Retina (tissue), 1 donor: ENCODE measurements around the gene GAL.
A peak's percentile ranks its signal among the peaks of the same experiment; 100 is the strongest.

Source experiments
- DNase-seq: peaks from one replicate; pipeline ENCODE4 v3.0.0-alpha.2; 2016

GAL gene

GRCh38 chr11:68659158-68659921 lies 25.0 kb upstream of the GAL start:
- no peak for DNase-seq

DNA sequence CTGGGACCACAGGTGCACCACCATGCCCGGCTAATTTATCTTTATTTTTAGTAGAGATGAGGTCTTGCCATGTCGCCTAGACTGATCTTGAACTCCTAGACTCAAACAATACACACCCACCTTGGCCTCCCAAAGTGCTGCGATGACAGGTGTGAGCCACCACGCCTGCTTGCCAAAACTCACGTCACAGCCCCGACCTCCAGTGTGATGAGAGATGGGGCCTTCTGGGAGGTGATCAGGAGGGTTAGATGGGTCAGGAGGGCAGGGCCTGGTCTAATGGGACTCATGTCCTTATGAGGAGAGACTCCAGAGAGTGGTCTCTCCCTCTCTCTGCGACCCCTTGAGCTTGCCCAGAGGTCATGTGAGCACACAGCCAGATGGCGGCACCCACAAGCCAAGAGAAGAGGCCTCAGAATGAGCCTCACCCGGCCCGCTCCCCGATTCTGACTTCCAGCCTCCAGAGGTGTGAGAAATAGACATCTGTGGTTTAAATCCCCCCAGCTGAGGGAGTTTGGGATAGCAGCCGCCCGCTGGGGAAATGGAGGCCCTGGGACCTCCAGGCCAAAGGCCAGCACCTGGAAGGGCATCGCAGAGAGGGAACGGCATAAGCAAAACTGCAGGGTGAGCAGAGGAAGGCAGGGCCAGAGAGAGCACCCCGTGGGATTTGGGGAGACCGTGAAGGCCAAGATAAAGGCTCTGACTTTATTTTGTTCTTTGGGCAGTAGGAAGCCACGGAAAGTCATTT lies 24.1 kb upstream of the GAL start:
- no peak for DNase-seq

DNA sequence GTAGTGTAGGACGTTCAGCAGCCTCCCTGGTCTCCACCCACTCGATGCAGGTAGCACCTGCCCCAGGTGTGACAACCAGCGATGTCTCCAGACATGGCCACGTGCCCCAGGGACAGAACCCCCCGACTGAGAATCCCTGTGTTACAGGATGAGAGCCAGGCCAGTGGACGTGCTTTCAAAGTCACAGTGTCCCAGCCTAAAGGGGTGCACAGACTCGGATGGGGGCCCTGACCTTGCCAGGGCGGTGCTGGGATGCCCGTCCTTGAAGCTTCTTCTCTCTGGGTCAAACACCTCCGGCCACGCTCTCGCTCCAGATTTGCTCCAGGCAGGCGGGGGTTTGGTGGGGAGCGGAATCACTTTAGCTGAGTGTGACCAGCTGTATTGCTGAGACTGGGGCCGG lies 23.3 kb upstream of the GAL start:
- DNase-seq = no peak

GRCh38 chr11:68661697-68662603 lies 22.4 kb upstream of the GAL start:
- no peak for DNase-seq

DNA sequence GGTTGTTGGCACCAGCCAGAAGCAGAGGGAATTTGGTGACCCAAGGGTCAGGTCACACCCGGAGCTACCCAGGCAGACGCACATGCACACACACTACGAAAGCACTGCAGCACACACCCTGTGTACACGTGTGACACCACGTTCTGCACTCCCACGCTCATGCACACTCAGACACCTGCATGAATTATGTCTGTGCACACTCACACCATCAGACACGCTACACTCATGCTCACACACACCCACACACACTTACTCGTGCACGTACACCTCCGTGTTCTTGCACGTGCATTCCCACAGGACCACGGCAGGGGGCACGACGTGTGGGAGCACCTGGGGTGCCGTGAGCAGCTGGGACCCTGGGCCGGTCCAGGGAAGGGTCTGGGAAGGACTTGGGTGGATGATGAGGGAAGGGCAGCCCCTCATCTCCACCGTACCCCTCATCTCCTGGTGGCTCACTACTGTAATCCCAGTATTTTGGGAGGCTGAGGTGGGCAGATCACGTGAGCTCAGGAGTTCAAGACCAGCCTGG lies 20.8 kb upstream of the GAL start:
- DNase-seq = no peak

DNA sequence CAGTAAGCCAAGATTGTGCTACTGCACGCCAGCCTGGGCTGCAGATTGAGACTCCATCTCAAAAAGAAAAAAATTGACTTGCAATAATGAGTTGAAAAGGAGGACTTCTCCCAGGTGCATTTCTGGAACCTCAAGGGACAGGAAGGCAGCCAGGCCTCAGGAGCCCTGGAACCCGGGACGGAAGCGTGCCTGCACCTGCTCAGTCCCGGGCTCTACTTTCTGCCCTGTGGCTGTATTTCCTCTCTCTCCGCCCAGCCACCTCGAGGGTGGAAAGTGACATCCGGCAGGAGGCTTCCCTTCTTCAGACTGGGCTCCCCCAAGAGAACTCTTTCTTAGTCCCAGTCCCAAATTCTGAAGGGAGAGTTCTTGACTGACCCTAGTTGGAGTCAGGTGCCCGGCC lies 20.2 kb upstream of the GAL start:
- no peak for DNase-seq

DNA sequence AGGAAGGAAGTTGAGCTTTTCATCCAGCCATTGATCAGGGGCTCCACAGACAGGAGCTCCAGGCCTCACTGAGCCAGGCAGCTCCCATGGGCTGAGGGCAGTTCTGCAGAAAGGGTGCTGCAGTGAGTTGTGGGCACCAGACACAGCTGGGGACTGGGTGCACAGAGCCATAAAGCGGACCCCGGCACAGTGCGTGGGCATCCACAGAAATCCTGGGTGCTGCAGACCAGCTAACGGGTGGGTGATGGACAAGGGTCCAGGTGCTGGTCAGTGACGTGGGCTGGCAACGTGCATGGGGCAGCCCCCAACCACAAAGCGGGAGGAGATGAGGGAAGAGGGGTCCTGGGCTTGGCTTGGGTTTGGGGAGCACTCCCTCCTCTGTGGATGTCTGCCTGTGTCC lies 19.4 kb upstream of the GAL start:
- DNase-seq = no peak

DNA sequence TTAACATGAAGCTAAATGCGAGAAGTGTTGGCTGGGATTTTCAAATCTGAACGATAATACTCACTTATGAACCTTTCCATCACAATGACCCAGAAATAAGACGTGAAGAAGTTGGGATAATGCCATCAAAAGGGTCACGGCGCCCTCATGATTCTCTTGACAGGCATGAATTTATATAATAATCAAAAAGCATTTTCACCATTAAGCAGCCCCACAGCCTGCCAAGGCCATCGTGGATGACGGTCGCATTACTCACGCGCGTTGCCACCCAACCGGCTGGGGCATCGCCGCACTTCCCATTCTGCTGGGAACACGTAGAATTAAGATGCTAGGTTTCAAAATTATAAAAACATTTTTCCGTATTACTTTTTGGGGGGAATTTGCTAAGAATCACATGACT lies 18.9 kb upstream of the GAL start:
- DNase-seq = no peak

GRCh38 chr11:68666849-68667248 lies 17.5 kb upstream of the GAL start:
- DNase-seq = no peak

DNA sequence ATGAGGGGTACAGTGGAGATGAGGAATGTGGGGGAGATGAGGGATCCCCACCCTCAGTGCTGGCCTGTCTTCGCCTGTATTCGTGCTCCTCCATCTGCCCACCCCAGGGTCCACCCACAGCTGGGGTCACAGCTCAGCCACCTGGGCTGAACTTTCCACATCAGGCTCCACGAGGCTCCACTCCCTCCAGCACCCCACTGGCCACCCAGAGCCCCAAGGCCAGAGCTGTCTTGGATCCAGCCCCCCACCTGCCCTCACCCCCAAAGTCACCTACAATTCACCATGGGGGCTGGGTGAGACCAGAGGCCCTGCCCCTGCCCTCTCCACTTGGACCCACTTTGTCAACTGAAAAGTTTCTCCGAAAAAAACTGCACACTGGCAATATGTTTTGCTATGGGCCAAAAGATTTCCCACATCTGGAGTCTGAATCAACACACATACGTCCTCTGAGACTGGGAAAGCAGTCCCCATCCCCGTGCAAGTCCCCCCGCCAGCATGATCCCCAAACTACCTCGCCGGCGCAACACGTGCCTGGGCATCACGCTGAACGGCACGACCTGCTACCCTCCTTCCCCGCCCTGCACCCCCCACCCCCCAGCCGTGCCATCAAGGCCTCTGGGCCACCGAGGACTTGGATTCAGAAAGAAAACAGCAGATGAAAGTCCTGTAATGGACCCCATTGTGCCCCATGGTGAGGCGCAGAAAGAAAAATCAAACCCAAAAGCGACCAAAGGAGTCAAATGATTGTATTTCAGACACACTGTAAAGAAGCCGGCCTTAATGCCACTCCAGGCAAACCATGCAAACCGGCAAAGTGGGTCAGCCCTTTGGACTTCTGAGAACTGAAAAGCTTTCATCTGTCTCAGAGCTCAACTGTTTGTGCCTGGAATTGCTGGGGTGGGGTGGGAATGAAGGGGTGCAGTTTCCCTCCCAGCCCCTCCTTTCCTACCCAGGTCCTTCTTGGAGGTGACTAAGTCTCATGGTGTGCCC lies 16.5 kb upstream of the GAL start:
- no peak for DNase-seq

- no peak for DNase-seq
Observed at GRCh38 chr11:68669301-68670090, 14.8 kb upstream of the GAL start.

- DNase-seq = no peak
Observed at GRCh38 chr11:68670208-68670992, 13.9 kb upstream of the GAL start.

- no peak for DNase-seq
Observed at GRCh38 chr11:68673306-68673945, 10.9 kb upstream of the GAL start.

DNA sequence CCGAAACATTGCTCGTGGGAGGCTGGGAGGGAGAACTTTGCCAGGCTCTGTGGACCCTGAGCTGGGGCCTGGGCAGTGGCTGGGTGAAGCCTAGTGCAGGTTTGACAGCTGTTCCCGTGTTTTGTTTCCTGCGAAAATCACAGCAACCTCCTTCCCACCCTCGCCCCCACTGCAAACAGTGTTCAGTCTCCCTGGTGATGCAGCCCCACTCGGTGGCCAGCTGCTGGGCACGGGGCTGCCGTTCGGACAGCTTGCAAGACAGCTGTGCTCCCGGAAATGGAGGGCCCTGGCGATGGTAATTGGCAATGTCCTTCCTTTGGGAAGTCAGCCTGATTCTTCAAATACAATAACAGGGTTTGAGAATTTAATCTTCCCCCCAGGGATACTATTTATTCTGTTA lies 10.4 kb upstream of the GAL start:
- peak; percentile 46 for DNase-seq

DNA sequence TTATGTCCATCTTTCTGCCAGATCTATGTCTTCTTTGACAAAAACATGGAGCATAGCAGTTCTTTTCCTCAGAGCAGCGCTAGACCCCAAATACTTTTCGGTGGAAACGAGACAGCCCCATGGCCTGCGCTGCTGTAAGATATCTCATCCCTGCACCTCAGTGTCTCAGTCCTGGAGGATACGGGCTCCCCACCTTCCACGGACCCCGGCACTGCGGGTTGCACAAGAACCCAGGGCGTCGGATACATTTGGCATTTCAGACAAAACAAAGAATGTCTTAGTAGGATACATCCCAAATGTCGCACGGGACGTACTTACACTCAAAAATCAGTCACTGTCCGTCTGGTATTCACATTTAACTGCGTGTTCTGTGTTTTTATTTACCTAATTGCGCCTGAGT lies 9.9 kb upstream of the GAL start:
- no peak for DNase-seq

- peak; percentile 53 for DNase-seq
Observed at GRCh38 chr11:68677432-68677831, 6.9 kb upstream of the GAL start.

- no peak for DNase-seq
Observed at GRCh38 chr11:68678031-68678441, 6.3 kb upstream of the GAL start.

DNA sequence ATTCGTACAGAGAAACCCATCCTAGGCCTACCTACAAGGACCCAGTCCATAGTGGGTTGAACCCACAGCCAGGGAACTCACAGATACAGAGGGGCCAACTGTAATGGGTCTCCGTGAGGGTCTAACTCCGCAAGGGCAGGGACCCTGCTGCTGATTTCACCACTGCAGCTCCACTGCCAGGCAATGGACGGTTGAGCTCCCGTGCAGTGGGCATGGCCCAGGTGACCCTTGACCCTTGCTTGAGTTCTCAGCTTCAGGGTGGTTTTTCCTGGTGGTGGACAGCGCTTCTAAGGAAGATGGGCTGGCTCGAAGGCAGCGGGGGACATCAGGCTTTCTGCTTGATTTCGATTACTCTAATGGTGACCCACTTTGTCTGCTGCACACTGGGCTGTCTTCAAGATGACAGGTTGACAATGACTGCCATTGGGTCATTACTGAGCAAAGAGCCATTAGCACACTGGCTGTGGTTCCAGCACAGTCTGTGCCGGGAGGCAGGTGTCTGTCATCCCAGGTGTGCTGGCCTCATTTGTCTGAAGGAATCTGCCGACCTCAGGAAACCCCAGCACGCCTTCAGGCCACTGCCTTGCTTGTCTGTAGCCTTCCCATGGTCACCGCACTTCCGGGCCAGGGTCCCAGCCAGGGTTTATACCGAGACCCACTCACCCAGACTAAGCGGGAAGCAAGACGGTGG lies 3.7 kb upstream of the GAL start:
- no peak for DNase-seq

DNA sequence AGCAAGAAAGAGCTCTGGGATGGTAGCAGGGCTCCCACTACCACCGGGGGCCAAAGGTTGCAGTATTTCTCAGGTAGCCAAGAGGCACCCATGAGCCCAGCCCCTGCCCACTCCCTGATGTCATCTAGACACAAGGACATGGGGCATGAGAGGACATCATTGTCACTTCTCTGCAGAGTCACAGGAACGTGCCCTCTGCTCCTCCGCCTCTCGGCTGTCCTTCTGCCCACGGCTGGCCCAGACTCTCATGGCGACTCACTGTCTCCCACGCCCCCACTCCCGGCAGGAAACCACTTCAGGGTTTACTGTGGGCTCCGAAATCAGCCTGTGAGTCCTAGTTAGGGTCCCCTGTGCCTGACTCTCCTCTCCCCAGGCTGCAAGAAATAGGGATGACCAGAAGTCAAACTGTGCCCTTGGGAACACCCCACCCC lies 1.8 kb upstream of the GAL start:
- no peak for DNase-seq
